Pancreas (tissue), 10 donors: ENCODE measurements around the gene NPDC1. TPM values are rescaled to one million over a fixed set of nuclear protein-coding genes. Genes with fewer than 3 reads are reported as not detected.

ENCODE experiments used
- ATAC-seq, 4 donors: fragments of 200-7000 bp; cut with Tn5 transposase; one replicate each; pipeline versions ENCODE4 v1.8.0 to v1.9.1; 2020; ENCODE audit warnings: mild to moderate bottlenecking in 4 of 4, moderate library complexity in 4 of 4
- DNase-seq, 6 donors: peaks; one replicate each; pipeline ENCODE4 v3.0.0-alpha.2; 2020
- FAIRE-seq: peaks from 2 replicates; lab custom pipeline; 2012; peaks lifted over from hg19 to GRCh38; lab: Jason Lieb, UNC
- H3K27ac ChIP-seq, 4 donors: fragments of 200-600 bp; sonication (generic); 1 replicate in 3 of 4; 2 replicates in 1 of 4; pipeline versions ENCODE4 v1.5.0 to v1.8.0; 2020
- H3K27me3 ChIP-seq, 4 donors: fragments of 200-600 bp; one replicate each; pipeline ENCODE4 v1.8.0; 2021
- H3K36me3 ChIP-seq, 3 donors: fragments of 200-600 bp; sonication (generic) in 1 of 3; one replicate each; pipeline versions ENCODE4 v1.5.0 to v1.8.0; 2020 to 2021
- H3K4me1 ChIP-seq, 3 donors: fragments of 200-600 bp; one replicate each; pipeline ENCODE4 v1.8.0; 2021
- H3K4me3 ChIP-seq, 4 donors: fragments of 200-600 bp; sonication (generic) in 2 of 4; one replicate each; pipeline versions ENCODE4 v1.5.0 to v1.8.0; 2020 to 2021
- H3K9me3 ChIP-seq, 4 donors: fragments of 200-600 bp; one replicate each; pipeline ENCODE4 v1.8.0; 2021
- CTCF ChIP-seq, 4 donors: fragments of 200-600 bp; sonication (generic) in 3 of 4; IDR thresholded peaks; one replicate each; pipeline versions ENCODE4 v1.5.0 to v1.8.0; 2021; ENCODE audit warnings: antibody characterized with exemption in 4 of 4
- WGBS, 2 donors: extraction: QIAGEN DNeasy Blood & Tissue Kit; methylation state at CpG; one replicate each; pipeline ENCODE4 v1.1.7; 2013; 5-methylcytosine and 5-hydroxymethylcytosine counted together
- intact Hi-C, 3 donors: fragments of 100-400 bp; cut with DNase I; formaldehyde crosslinking; loops; one replicate each; pipeline versions ENCODE4 v1.11.1 to v1.14.2; 2022
- polyA plus RNA-seq, 2 donors: library from polyadenylated mRNA; stranded (reverse); fragments of 200-250 nt; gene quantifications; one replicate each; pipeline ENCODE4 v1.2.3, GENCODE V29; 2013
- total RNA-seq, 6 donors: library from RNA; stranded (reverse); fragmentation: NEBNext Ultra II Directional in 4 of 6; extraction: Animal tissue kit (Norgen Biotek cat#: 25700) in 4 of 6; gene quantifications; one replicate each; pipeline versions ENCODE4 v1.2.1 to v1.2.4, GENCODE V29; 2021 to 2023
- donor health status: healthy with polysubstance abuse.
- donor health status: DM: no; HTN: no; CAD: no; lungs with moderate emphysema.
- donor health status: DM: no; HTN: no; CAD: no.
- donor health status: control.
- donor health status: control.
- donor health status: Bipolar disorder and iron deficiency.
- donor health status: DM: yes; HTN: yes; CAD: no.
- donor health status: DM: no; HTN: no; CAD: no.
- donor health status: DM: no; HTN: no; CAD: no.
- donor health status: DM: yes; HTN: yes; CAD: no.

NPDC1 gene
- total RNA-seq: 10 to 100 TPM; 31.5 to 70.9 (median 36.8) TPM
- 100 to 1,000 TPM; 183 to 328 TPM for polyA plus RNA-seq

GRCh38 chr9:137046088-137046787 lies at the start of gene NPDC1:
NPDC1 (minus strand) TSS chr9:137046177; CDS start chr9:137045989, 188 bp downstream.
- ATAC-seq (peak; percentile 63 to 80 (median 76)), FAIRE-seq (no peak), DNase-seq (peak in 5 of 6 donors; percentile 78 to 93 (median 88))
- H3K4me3 ChIP-seq: peak within 1 kb of the TSS; percentile 30 to 69 (median 48)
- 1% methylated on average over 55 to 57 of the region's 57 CpGs for WGBS, 2 donors
- H3K36me3 ChIP-seq: no peaks in the 10 kb centered on the region
- peaks cover 0 to 7% (median 0%) of the 10 kb centered on the region in 4 donors for H3K27me3 ChIP-seq
- TF ChIP-seq CTCF (IDR thresholded peaks at IDR 0.05): peak; percentile 69 to 87 (median 81)
- peak within 1 kb of the TSS; percentile 13 to 63 (median 52) for H3K27ac ChIP-seq
- no peaks in the 10 kb centered on the region for H3K9me3 ChIP-seq
- H3K4me1 ChIP-seq: peaks cover 5 to 19% (median 10%) of the 10 kb centered on the region in 3 donors
- intact Hi-C loops: no loop called here

DNA sequence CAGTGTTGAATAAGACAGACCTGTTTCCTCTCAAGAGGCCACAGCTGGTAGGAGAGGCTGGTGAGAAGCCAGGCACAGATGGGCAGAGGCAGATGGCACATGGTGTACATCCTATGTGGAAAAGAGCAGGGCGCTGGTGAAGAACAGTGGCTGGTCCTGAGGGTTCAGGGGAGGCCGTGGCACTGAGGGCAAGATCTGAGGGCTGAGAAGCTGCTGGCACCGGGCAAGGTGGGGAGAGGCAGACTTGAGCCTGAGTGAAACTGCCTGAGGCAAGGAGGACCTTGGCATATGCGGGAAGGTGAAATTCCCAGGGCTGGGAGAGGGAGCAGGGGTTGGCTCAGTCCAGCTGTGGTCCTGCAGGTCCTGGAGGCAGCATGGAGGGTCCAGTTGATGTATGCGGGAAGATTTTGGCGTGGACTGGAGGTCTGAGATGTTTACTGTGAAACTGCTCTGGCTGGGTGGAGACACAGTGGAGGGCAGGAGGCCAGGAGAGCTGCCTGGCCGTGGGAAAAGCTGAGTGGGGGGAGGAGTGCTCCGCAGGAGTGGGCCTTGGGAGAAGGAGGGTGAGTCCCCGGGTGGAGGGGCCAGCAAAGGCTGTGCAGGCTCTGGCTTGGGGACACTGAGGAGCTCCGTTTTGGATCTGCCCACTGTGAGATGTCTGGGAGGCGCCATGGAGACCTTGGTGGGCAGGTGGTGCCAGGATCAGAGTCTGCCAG lies 43.4 kb upstream of the NPDC1 start:
- no peak for TF ChIP-seq CTCF (IDR thresholded peaks at IDR 0.05)
- Histone ChIP-seq H3K27me3 (no peaks in the 10 kb centered on the region), H3K9me3 (no peaks in the 10 kb centered on the region), H3K36me3 (peaks cover 0 to 3% (median 0%) of the 10 kb centered on the region in 3 donors), H3K27ac (no peak overlapping the region), H3K4me1 (peaks cover 0 to 5% (median 5%) of the 10 kb centered on the region in 3 donors), H3K4me3 (no peak overlapping the region)
- DNase-seq: peak in 1 of 6 donors; percentile 43
- intact Hi-C loops: no loop called here
- no peak for FAIRE-seq
- ATAC-seq: no peak
- 46 to 49% methylated on average over 11 of the region's 11 CpGs for WGBS, 2 donors

- H3K9me3 ChIP-seq: no peaks in the 10 kb centered on the region
- FAIRE-seq (no peak), ATAC-seq (no peak), DNase-seq (no peak)
- H3K4me3 ChIP-seq: no peak overlapping the region
- 51 to 52% methylated on average over 5 of the region's 5 CpGs for WGBS, 2 donors
- no peak overlapping the region for H3K27ac ChIP-seq
- no peaks in the 10 kb centered on the region for H3K27me3 ChIP-seq
- H3K36me3 ChIP-seq: peaks cover 0 to under 1% (median 0%) of the 10 kb centered on the region in 3 donors
- H3K4me1 ChIP-seq: peaks cover 0 to 5% (median 5%) of the 10 kb centered on the region in 3 donors
- no peak for TF ChIP-seq CTCF (IDR thresholded peaks at IDR 0.05)
- intact Hi-C loops: no loop called here
Observed at GRCh38 chr9:137088121-137088520, 42.1 kb upstream of the NPDC1 start.

- Histone ChIP-seq H3K27ac (peak overlapping the region; percentile 77 to 92 (median 88)), H3K4me3 (peak overlapping the region; percentile 71 to 82 (median 74)), H3K27me3 (no peaks in the 10 kb centered on the region), H3K4me1 (peaks cover 0 to 5% (median 5%) of the 10 kb centered on the region in 3 donors), H3K36me3 (no peaks in the 10 kb centered on the region), H3K9me3 (no peaks in the 10 kb centered on the region)
- TF ChIP-seq CTCF (IDR thresholded peaks at IDR 0.05): no peak
- WGBS, 2 donors: 10 to 11% methylated on average over 21 to 22 of the region's 22 CpGs
- FAIRE-seq (no peak), DNase-seq (no peak), ATAC-seq (no peak)
- intact Hi-C loops: no loop called here
Observed at GRCh38 chr9:137087409-137087925, 41.5 kb upstream of the NPDC1 start.
